Activated CD4-positive, alpha-beta T cell treated with anti-CD3 and anti-CD28 coated beads, Interleukin-2, amount 50 U/mL, for 1 hour (primary cell): Measurements from ENCODE around the gene ULBP3.
"Not testable (repeated sequence)": the region's sequence is repeated elsewhere in the genome, so short reads cannot be mapped to it uniquely, and the experiment has no call there.

ENCODE experiments used
- DNase-seq: peaks from one replicate; pipeline ENCODE4 v3.0.0-alpha.2; 2020

The ULBP3 gene

DNA sequence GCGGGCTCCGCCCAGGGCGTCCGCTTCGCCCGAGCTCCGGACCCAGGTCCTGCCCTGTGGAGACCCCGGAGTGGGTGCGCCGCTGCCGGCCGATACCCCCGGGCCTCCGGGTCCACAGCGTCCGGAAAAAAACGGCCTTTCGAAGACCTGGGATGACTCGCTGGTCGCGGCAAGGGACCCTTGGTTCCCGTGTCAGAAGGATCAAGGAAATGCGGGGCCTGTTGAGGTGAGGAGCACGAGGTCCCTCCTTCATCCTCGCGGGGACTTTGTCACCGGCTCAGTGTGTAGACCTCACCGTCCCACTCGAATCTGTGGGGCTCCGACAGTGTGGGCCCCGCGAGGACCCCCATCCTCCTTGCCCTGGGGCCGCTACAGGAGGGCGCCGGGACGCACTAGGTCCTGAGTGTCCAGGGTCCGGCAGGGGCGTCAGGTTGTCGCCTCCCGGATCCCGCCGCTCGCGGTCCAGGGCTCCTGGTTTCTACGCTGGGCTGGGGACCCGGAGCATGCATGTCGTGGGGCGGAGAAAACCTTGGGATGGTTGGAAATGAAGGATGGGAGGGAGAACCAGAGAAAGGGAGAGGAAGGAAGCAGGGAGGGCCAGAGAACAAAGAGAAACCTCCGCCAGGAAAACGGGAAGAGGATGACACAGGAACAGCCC lies 54.2 kb downstream of the ULBP3 start:
- DNase-seq, result not testable (repeated sequence)

- not testable (repeated sequence) for DNase-seq
These were observed 54.9 kb downstream of the ULBP3 start for GRCh38 chr6:150013785-150014622.

DNA sequence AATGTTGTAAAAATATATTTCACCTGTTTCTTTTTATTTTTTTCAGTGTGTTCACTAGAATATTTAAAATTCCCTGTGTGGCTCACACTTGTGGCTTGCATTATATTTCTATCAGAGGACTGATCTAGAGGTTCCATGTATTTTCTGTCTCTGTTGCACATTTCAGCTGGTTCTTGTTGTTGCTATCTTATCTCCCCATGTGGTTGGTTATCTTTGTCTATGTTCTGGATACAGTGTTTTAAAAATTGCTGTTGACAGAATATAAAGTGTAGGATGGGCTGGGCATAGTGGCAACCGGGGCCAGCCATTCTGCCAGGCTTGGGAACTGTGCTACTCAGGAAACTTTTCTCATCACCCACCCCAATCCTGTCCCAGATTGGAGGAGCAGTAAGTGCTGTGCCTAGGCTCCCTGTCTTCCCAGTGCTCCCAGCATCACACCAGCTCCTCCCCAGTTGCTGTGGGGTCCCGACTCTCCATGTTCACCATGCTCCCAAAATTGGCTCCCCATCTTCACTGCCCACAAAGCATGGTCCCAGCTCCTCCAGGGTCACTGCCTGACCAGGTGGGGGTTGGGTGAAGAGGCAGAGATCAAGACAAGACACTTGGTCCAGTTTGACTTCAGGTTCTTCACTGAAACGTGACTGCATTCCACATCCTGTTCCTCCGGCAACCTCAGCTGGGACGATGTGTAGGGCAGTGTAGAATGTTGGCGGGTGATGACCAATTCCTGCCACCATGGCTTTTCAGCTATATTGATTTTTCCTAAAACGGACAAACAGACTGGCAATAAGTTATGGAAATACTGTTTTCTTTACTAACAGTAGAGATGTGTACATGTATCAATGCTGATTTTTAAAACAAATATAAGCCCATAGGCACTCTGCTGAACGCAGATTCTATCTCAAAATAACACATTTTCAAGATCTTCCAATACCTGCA lies 55.8 kb downstream of the ULBP3 start:
- DNase-seq, result not testable (repeated sequence)
